Neural cell (in vitro differentiated cells): Measurements from ENCODE around the gene MARCHF7. TPM values are rescaled to one million over a fixed set of nuclear protein-coding genes. Genes with fewer than 3 reads are reported as not detected.

Source experiments
- H2AFZ ChIP-seq: fragments of 200-600, 300-800 bp; sonication (generic), shearing (Covaris generic); 2 replicates; pipeline ENCODE4 v1.6.0; 2014; ENCODE audit warnings: low read depth, mild to moderate bottlenecking, antibody characterized with exemption, low read length, moderate library complexity
- H3F3A ChIP-seq: fragments of 200-600 bp; shearing (Covaris generic); 2 replicates; pipeline ENCODE4 v1.6.1; 2016; ENCODE audit warnings: mild to moderate bottlenecking, moderate library complexity, mixed read lengths, antibody characterized with exemption, low read length; ENCODE audit not compliant: insufficient read depth, poor library complexity, severe bottlenecking
- H3K27ac ChIP-seq: fragments of 200-600, 300-800 bp; sonication (generic), shearing (Covaris generic); 2 replicates; pipeline ENCODE4 v1.5.1; 2014; ENCODE audit warnings: mild to moderate bottlenecking, low read length, moderate library complexity
- H3K27me3 ChIP-seq: fragments of 300-800, 200-600 bp; sonication (generic), shearing (Covaris generic); 2 replicates; pipeline ENCODE4 v1.6.0; 2014; ENCODE audit warnings: mild to moderate bottlenecking, low read depth, low read length, moderate library complexity; ENCODE audit not compliant: insufficient read depth
- H3K36me3 ChIP-seq: fragments of 300-800, 200-600 bp; sonication (generic), shearing (Covaris generic); 2 replicates; pipeline ENCODE4 v1.5.1; 2014; ENCODE audit warnings: mild to moderate bottlenecking, antibody characterized with exemption, low read length, moderate library complexity; ENCODE audit not compliant: insufficient read depth
- H3K4me2 ChIP-seq: fragments of 300-800, 200-600 bp; sonication (generic), shearing (Covaris generic); 2 replicates; pipeline ENCODE4 v1.6.0; 2014; ENCODE audit warnings: mild to moderate bottlenecking, low read length
- H3K4me3 ChIP-seq: fragments of 300-800, 200-600 bp; sonication (generic), shearing (Covaris generic); 2 replicates; pipeline ENCODE4 v1.5.1; 2014; ENCODE audit warnings: mild to moderate bottlenecking, low read length, moderate library complexity
- H3K79me2 ChIP-seq: fragments of 200-600 bp; shearing (Covaris generic); replicated peaks from 2 replicates; pipeline ENCODE4 v1.6.0; 2014; ENCODE audit warnings: mild to moderate bottlenecking, low read length, moderate library complexity; ENCODE audit not compliant: insufficient read depth
- H3K9ac ChIP-seq: fragments of 300-800, 200-600 bp; sonication (generic), shearing (Covaris generic); 2 replicates; pipeline ENCODE4 v1.6.1; 2016; ENCODE audit warnings: mild to moderate bottlenecking, low read length, mixed read lengths
- H3K9me2 ChIP-seq: fragments of 200-600 bp; shearing (Covaris generic); 2 replicates; pipeline ENCODE4 v1.6.1; 2016; ENCODE audit warnings: mild to moderate bottlenecking, low read length, mixed read lengths; ENCODE audit not compliant: insufficient read depth
- H3K9me3 ChIP-seq: fragments of 200-600, 300-800 bp; sonication (generic), shearing (Covaris generic); 2 replicates; pipeline ENCODE4 v1.6.1; 2016; ENCODE audit warnings: mild to moderate bottlenecking, mixed run types, low read length, moderate library complexity, mixed read lengths
- H4K20me1 ChIP-seq: fragments of 200-600 bp; shearing (Covaris generic); 2 replicates; pipeline ENCODE4 v1.6.1; 2016; ENCODE audit warnings: mild to moderate bottlenecking, mixed run types; ENCODE audit not compliant: insufficient read depth
- EP300 ChIP-seq: fragments of 450-650 bp; conservative IDR thresholded peaks from 2 replicates; pipeline ENCODE4 v1.6.1; 2014; ENCODE audit warnings: antibody characterized with exemption, mild to moderate bottlenecking, moderate library complexity; ENCODE audit not compliant: poor library complexity, severe bottlenecking
- EZH2 ChIP-seq: fragments of 200-600, 300-800 bp; shearing (Covaris generic), sonication (generic); IDR thresholded peaks from 2 replicates; pipeline ENCODE4 v1.6.1; 2014; ENCODE audit warnings: antibody characterized with exemption, low read length, borderline replicate concordance, mild to moderate bottlenecking; ENCODE audit not compliant: insufficient read depth, poor library complexity, severe bottlenecking
- MXI1 ChIP-seq: fragments of 450-650 bp; conservative IDR thresholded peaks from 2 replicates; pipeline ENCODE4 v1.6.1; 2014; ENCODE audit warnings: antibody characterized with exemption, mild to moderate bottlenecking; ENCODE audit not compliant: poor library complexity, severe bottlenecking
- POLR2AphosphoS5 ChIP-seq: IDR thresholded peaks from 2 replicates; pipeline ENCODE4 v1.6.1; 2012
- RAD21 ChIP-seq: fragments of 450-650 bp; conservative IDR thresholded peaks from 2 replicates; pipeline ENCODE4 v1.6.1; 2014; ENCODE audit warnings: antibody characterized with exemption, mild to moderate bottlenecking, moderate library complexity
- REST ChIP-seq: IDR thresholded peaks from 2 replicates; pipeline ENCODE4 v1.6.1; 2012; ENCODE audit warnings: borderline replicate concordance
- SMC3 ChIP-seq: fragments of 450-650 bp; conservative IDR thresholded peaks from 2 replicates; pipeline ENCODE4 v1.6.1; 2014; ENCODE audit warnings: antibody characterized with exemption, mild to moderate bottlenecking, moderate library complexity; ENCODE audit not compliant: poor library complexity
- TAF1 ChIP-seq: IDR thresholded peaks from 2 replicates; pipeline ENCODE4 v1.6.1; 2012; ENCODE audit warnings: low read depth
- polyA plus RNA-seq: library from polyadenylated mRNA; depleted of rRNA; stranded (reverse); fragments of >200 nt; gene quantifications from 2 replicates; pipeline ENCODE4 v1.2.3, GENCODE V29; 2014
- TF ChIP-seq, protein P1 (sequence below): fragments of 450-650 bp; IDR thresholded peaks from 2 replicates; pipeline ENCODE4 v1.5.1; 2014; ENCODE audit warnings: antibody characterized with exemption, mild to moderate bottlenecking, moderate library complexity; ENCODE audit not compliant: poor library complexity, severe bottlenecking

Gene MARCHF7
- polyA plus RNA-seq, 1 donor from 2014 or later: 193 TPM

DNA sequence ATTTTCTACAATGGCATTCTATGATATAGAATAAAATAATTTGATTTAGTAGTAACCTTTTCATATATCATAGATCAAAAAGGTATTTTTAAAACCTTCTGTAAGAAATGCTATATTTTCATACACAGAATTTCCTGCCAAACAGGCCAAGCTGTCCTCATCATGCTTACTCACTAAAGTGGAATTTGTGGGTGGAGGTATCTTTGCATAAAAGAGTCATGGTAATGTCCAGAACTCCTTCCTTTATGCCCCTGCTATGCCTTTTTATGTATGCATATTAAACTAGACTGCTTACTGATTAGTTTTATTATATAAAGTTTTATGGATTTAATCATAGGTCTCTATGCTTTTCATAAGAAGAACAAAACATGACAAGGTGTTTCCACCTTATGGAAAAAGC is 27.5 kb upstream of the MARCHF7 start:
- no peak overlapping the region for H3K4me3 ChIP-seq
- TF ChIP-seq POLR2AphosphoS5: no peak
- no peak for TF ChIP-seq TAF1
- no peaks in the 10 kb centered on the region for H3K36me3 ChIP-seq
- no peak overlapping the region for H3K9ac ChIP-seq
- no peaks in the 10 kb centered on the region for H3F3A ChIP-seq
- H4K20me1 ChIP-seq: no peaks in the 10 kb centered on the region
- H3K27me3 ChIP-seq: no peaks in the 10 kb centered on the region
- H3K9me2 ChIP-seq: no peaks in the 10 kb centered on the region
- H3K27ac ChIP-seq: no peak overlapping the region
- no peaks in the 10 kb centered on the region for H3K79me2 ChIP-seq
- no peak overlapping the region for H2AFZ ChIP-seq
- no peaks in the 10 kb centered on the region for H3K9me3 ChIP-seq
- H3K4me2 ChIP-seq: no peak overlapping the region

- Histone ChIP-seq H2AFZ (no peak overlapping the region), H4K20me1 (no peaks in the 10 kb centered on the region), H3K9me3 (peaks cover 5% of the 10 kb centered on the region), H3K4me3 (no peak overlapping the region), H3K79me2 (no peaks in the 10 kb centered on the region), H3K36me3 (no peaks in the 10 kb centered on the region), H3F3A (no peaks in the 10 kb centered on the region), H3K9ac (no peak overlapping the region), H3K27ac (no peak overlapping the region), H3K27me3 (no peaks in the 10 kb centered on the region), H3K4me2 (no peak overlapping the region), H3K9me2 (no peaks in the 10 kb centered on the region)
- no peak for TF ChIP-seq TAF1
- TF ChIP-seq MXI1: no peak
- no peak for TF ChIP-seq POLR2AphosphoS5
- TF ChIP-seq EP300: no peak
- TF ChIP-seq REST: no peak
- TF ChIP-seq, protein P1, sequence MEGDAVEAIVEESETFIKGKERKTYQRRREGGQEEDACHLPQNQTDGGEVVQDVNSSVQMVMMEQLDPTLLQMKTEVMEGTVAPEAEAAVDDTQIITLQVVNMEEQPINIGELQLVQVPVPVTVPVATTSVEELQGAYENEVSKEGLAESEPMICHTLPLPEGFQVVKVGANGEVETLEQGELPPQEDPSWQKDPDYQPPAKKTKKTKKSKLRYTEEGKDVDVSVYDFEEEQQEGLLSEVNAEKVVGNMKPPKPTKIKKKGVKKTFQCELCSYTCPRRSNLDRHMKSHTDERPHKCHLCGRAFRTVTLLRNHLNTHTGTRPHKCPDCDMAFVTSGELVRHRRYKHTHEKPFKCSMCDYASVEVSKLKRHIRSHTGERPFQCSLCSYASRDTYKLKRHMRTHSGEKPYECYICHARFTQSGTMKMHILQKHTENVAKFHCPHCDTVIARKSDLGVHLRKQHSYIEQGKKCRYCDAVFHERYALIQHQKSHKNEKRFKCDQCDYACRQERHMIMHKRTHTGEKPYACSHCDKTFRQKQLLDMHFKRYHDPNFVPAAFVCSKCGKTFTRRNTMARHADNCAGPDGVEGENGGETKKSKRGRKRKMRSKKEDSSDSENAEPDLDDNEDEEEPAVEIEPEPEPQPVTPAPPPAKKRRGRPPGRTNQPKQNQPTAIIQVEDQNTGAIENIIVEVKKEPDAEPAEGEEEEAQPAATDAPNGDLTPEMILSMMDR: no peak
- no peak for TF ChIP-seq SMC3
- no peak for TF ChIP-seq RAD21
- TF ChIP-seq EZH2: no peak
Measured at GRCh38 chr2:159694500-159695040, 17.7 kb upstream of the MARCHF7 start.
